ENCODE data around the gene ITGA2.

DNA sequence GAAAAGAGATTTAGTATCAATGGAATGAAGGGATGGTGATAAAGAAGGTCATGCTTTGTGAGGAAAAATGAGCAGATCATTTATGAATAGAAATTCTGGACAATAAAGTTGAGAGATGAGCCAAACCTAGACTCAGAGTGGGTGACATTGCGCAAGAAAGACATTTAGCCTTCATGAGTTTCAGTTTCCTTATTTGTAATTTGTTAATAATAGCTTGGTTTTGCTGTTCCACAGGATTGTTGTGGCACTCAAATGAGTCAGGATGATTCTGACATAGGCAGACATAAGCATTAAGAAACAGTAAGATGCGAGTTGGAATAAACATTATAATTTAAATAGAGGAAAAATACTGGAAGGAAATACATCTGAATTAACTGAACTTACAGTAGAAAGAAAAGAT, 34.8 kb downstream of the ITGA2 start:
- TF ChIP-seq SPI1 (IDR thresholded peaks at IDR 0.05; ENCODE audit: low read depth, low read length) (no peak), TAF1 (IDR thresholded peaks at IDR 0.05; ENCODE audit: low read depth, low read length) (no peak)

Measured in GM12891 (cell line).